ENCODE measurements around the gene LRRC8B.

Gene LRRC8B

DNA sequence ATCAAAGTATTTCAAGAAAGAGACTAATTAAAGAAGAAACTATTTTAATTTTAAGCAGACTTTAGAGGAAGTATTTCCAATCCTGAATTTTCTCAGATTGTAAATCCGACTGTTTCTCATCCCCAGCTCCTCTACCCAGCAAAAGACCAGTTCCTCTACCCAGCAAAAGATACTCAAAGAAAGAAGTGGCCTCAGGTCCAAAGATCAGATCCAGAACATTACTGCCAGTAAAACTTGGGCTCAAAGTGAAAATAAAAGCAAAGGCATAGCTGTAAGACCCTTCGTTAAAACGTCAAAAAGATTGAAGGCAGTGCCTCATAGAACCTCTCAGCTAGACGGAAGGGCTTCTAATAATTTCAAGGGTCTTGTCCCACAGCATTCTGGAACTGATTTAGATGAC is 50.0 kb downstream of the LRRC8B start:
- TF ChIP-seq, protein P1, sequence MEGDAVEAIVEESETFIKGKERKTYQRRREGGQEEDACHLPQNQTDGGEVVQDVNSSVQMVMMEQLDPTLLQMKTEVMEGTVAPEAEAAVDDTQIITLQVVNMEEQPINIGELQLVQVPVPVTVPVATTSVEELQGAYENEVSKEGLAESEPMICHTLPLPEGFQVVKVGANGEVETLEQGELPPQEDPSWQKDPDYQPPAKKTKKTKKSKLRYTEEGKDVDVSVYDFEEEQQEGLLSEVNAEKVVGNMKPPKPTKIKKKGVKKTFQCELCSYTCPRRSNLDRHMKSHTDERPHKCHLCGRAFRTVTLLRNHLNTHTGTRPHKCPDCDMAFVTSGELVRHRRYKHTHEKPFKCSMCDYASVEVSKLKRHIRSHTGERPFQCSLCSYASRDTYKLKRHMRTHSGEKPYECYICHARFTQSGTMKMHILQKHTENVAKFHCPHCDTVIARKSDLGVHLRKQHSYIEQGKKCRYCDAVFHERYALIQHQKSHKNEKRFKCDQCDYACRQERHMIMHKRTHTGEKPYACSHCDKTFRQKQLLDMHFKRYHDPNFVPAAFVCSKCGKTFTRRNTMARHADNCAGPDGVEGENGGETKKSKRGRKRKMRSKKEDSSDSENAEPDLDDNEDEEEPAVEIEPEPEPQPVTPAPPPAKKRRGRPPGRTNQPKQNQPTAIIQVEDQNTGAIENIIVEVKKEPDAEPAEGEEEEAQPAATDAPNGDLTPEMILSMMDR (IDR thresholded peaks at IDR 0.05; ENCODE audit: borderline replicate concordance, extremely low read depth, low read length, poor library complexity, severe bottlenecking): no peak
- no peak for TF ChIP-seq EZH2 (IDR thresholded peaks at IDR 0.05; ENCODE audit: borderline replicate concordance, low read depth, low read length, severe bottlenecking)
- no peaks in the 10 kb centered on the region for H4K20me1 ChIP-seq (ENCODE audit: insufficient read depth, low read length)
- no peak for ATAC-seq (ENCODE audit: insufficient read depth, low read depth)
- H3K9me3 ChIP-seq (ENCODE audit: insufficient read depth, low read length, severe bottlenecking): no peaks in the 10 kb centered on the region
- H3K79me2 ChIP-seq (ENCODE audit: insufficient read depth, low read length): no peaks in the 10 kb centered on the region
- H3K4me3 ChIP-seq (ENCODE audit: low read depth in 1 of 2, low read length in 2 of 2): no peak overlapping the region
- H3K4me2 ChIP-seq (ENCODE audit: insufficient read depth, low read length): no peak overlapping the region
- H3K27ac ChIP-seq (ENCODE audit: low read length): no peak overlapping the region
- DNase-seq: no peak
- no peaks in the 10 kb centered on the region for H3K4me1 ChIP-seq (ENCODE audit: insufficient read depth, low read length)
- no peak overlapping the region for H3K9ac ChIP-seq (ENCODE audit: low read depth, low read length)
- H3K36me3 ChIP-seq (ENCODE audit: insufficient read depth, low read length): peaks cover 11% of the 10 kb centered on the region
- no peaks in the 10 kb centered on the region for H3K27me3 ChIP-seq (ENCODE audit: insufficient read depth, low read length, poor library complexity)
- H2AFZ ChIP-seq (ENCODE audit: low read depth, low read length): no peak overlapping the region

DNA sequence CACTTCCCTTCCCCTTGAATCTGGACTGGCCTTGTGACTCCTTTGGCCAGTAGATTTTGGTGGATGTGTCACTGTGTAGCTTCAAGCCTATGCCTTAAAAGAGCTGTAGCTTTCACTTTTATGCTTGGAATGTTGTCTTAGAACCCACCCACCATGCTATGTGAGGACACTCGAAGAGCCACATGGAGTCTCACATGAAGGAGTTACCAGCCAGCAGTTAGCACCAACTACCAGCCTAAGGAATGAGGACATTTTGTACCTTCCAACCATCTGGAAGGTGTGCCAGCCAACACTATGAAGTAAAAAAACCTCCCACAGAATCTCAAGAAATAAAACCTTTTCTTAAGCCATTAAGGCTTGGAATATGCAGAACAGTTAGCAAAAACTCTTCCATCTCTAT is 50.6 kb downstream of the LRRC8B start:
- DNase-seq (no peak), ATAC-seq (ENCODE audit: insufficient read depth, low read depth) (no peak)
- H3K4me3 ChIP-seq (ENCODE audit: low read depth in 1 of 2, low read length in 2 of 2): no peak overlapping the region
- H3K79me2 ChIP-seq (ENCODE audit: insufficient read depth, low read length): no peaks in the 10 kb centered on the region
- no peaks in the 10 kb centered on the region for H4K20me1 ChIP-seq (ENCODE audit: insufficient read depth, low read length)
- no peaks in the 10 kb centered on the region for H3K9me3 ChIP-seq (ENCODE audit: insufficient read depth, low read length, severe bottlenecking)
- no peak for TF ChIP-seq EZH2 (IDR thresholded peaks at IDR 0.05; ENCODE audit: borderline replicate concordance, low read depth, low read length, severe bottlenecking)
- TF ChIP-seq, protein P1 (IDR thresholded peaks at IDR 0.05; ENCODE audit: borderline replicate concordance, extremely low read depth, low read length, poor library complexity, severe bottlenecking): no peak
- no peaks in the 10 kb centered on the region for H3K27me3 ChIP-seq (ENCODE audit: insufficient read depth, low read length, poor library complexity)
- H3K27ac ChIP-seq (ENCODE audit: low read length): no peak overlapping the region
- no peak overlapping the region for H3K4me2 ChIP-seq (ENCODE audit: insufficient read depth, low read length)
- peaks cover 13% of the 10 kb centered on the region for H3K36me3 ChIP-seq (ENCODE audit: insufficient read depth, low read length)
- no peak overlapping the region for H3K9ac ChIP-seq (ENCODE audit: low read depth, low read length)
- no peaks in the 10 kb centered on the region for H3K4me1 ChIP-seq (ENCODE audit: insufficient read depth, low read length)
- H2AFZ ChIP-seq (ENCODE audit: low read depth, low read length): no peak overlapping the region

DNA sequence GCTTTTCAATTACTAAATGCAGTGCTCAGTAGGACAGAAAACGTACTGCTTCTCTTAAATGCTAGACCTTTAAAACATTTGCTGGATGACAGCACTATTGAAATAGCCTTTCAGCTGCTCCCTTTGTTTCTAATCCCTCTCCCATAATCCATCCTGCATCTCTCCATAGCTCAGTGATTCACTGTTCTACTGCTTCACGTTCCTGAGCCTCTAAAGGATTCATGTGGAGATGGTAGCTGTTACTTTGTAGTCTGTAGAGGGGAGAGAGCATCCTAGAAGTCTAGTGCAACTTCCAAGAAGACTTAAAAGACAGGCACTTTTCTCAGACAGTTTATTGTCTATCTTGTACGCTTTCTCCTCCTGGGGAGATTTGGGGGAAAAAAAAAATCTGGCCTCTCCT is 51.4 kb downstream of the LRRC8B start:
- H3K9ac ChIP-seq (ENCODE audit: low read depth, low read length): no peak overlapping the region
- H4K20me1 ChIP-seq (ENCODE audit: insufficient read depth, low read length): no peaks in the 10 kb centered on the region
- H3K27me3 ChIP-seq (ENCODE audit: insufficient read depth, low read length, poor library complexity): no peaks in the 10 kb centered on the region
- H3K4me3 ChIP-seq (ENCODE audit: low read depth in 1 of 2, low read length in 2 of 2): no peak overlapping the region
- no peaks in the 10 kb centered on the region for H3K79me2 ChIP-seq (ENCODE audit: insufficient read depth, low read length)
- TF ChIP-seq, protein P1 (IDR thresholded peaks at IDR 0.05; ENCODE audit: borderline replicate concordance, extremely low read depth, low read length, poor library complexity, severe bottlenecking): no peak
- TF ChIP-seq EZH2 (IDR thresholded peaks at IDR 0.05; ENCODE audit: borderline replicate concordance, low read depth, low read length, severe bottlenecking): no peak
- no peaks in the 10 kb centered on the region for H3K9me3 ChIP-seq (ENCODE audit: insufficient read depth, low read length, severe bottlenecking)
- peaks cover 14% of the 10 kb centered on the region for H3K36me3 ChIP-seq (ENCODE audit: insufficient read depth, low read length)
- no peak for DNase-seq
- no peaks in the 10 kb centered on the region for H3K4me1 ChIP-seq (ENCODE audit: insufficient read depth, low read length)
- no peak overlapping the region for H2AFZ ChIP-seq (ENCODE audit: low read depth, low read length)
- ATAC-seq (ENCODE audit: insufficient read depth, low read depth): no peak
- H3K4me2 ChIP-seq (ENCODE audit: insufficient read depth, low read length): no peak overlapping the region
- H3K27ac ChIP-seq (ENCODE audit: low read length): no peak overlapping the region

DNA sequence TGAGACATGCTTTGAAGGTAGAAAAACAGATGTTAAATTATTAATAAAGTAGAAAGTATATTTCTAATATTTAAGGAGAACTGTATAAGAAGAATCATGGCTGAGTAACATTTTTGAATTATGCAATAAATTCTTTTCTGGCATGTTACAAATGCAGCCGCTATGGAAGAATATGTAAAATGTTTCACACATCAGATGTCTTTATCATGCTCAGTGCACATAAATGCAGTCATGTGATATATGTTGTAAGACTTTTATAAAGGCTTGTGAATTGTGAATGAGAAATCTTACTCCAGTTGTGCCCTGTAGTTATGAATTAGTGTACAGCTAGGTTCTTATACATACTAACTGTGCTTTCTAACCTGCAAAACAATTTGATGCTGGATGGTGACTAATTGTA is 53.5 kb downstream of the LRRC8B start:
- no peak overlapping the region for H3K27ac ChIP-seq (ENCODE audit: low read length)
- H2AFZ ChIP-seq (ENCODE audit: low read depth, low read length): no peak overlapping the region
- no peak overlapping the region for H3K4me2 ChIP-seq (ENCODE audit: insufficient read depth, low read length)
- no peaks in the 10 kb centered on the region for H3K4me1 ChIP-seq (ENCODE audit: insufficient read depth, low read length)
- H3K9me3 ChIP-seq (ENCODE audit: insufficient read depth, low read length, severe bottlenecking): no peaks in the 10 kb centered on the region
- no peaks in the 10 kb centered on the region for H3K79me2 ChIP-seq (ENCODE audit: insufficient read depth, low read length)
- ATAC-seq (ENCODE audit: insufficient read depth, low read depth) (no peak), DNase-seq (no peak)
- TF ChIP-seq EZH2 (IDR thresholded peaks at IDR 0.05; ENCODE audit: borderline replicate concordance, low read depth, low read length, severe bottlenecking): no peak
- TF ChIP-seq, protein P1 (IDR thresholded peaks at IDR 0.05; ENCODE audit: borderline replicate concordance, extremely low read depth, low read length, poor library complexity, severe bottlenecking): no peak
- H3K9ac ChIP-seq (ENCODE audit: low read depth, low read length): no peak overlapping the region
- H3K27me3 ChIP-seq (ENCODE audit: insufficient read depth, low read length, poor library complexity): no peaks in the 10 kb centered on the region
- no peak overlapping the region for H3K4me3 ChIP-seq (ENCODE audit: low read depth in 1 of 2, low read length in 2 of 2)
- H3K36me3 ChIP-seq (ENCODE audit: insufficient read depth, low read length): peaks cover 26% of the 10 kb centered on the region
- no peaks in the 10 kb centered on the region for H4K20me1 ChIP-seq (ENCODE audit: insufficient read depth, low read length)

Data from DND-41 (cell line).